ENCODE measurements around the gene SEPTIN1.
"Not testable (repeated sequence)": the region's sequence is repeated elsewhere in the genome, so short reads cannot be mapped to it uniquely, and the experiment has no call there.

SEPTIN1 gene

DNA sequence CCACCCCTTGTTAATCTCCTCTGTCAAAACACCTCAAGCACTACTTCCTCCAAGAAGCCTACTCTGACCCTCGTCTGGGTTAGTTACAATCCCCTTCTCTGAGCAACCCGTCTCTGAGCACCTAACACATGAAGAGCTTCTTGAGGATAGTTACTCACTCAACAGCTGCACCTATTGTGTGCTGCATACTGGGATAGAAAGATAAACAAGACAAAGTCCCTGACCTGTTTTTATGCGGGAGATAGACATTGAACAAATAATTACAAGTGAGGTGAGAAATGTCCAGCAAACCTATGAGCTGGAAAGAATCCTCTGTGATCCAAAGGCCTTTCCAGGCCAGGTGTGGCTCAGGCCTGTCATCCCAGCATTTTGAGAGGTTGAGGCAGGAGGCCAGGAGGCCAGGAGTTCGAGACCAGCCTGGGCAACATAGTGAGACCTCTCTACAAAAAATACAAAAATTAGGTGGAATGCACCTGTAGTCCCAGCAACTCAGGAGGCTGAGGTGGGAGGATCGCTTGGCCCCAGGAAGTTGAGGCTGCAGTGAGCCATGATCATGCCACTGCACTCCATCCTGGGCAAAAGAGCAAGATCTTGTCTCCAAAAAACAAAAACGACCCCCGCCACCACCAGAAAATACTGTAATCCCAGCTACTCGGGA lies 19.5 kb upstream of the SEPTIN1 start:
- peak in 1 of 2 experiments; percentile 40 for DNase-seq

DNA sequence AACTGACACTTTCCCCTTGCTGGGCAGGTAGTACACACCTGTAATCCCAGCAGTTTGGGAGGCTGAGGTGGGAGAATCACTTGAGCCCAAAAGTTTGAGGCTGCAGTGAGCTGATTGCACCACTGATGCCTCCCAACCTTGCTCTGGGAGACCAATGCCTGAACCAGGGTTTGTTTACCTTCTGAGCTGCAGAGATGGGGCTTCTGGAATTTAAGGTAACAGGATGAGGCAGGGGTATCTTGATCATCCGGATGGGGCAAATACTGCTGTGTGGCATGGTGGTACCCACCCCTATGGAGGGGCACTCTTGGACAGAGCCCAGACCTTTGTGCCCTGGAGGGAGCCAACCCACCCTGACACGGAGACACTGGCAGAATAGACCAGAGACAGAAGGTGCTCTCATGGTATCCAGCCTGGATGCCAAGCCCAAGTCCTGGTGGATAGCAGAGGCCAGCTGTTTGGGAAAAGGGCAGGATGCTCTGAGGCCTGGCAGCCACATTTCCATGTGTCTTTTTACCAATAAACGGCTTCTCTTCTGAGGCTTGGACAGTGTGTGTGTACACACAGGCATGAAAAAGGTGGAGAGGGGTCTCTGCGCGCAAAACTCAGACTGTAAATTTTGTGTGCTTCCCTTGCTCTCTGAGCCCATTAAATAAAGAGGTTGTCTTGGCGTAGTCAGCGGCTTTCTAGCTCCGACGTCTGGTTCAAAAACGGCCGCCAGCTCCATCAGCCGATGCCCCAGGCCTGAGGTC lies 17.2 kb upstream of the SEPTIN1 start:
- DNase-seq, result peak in 1 of 2 experiments; percentile 26

DNA sequence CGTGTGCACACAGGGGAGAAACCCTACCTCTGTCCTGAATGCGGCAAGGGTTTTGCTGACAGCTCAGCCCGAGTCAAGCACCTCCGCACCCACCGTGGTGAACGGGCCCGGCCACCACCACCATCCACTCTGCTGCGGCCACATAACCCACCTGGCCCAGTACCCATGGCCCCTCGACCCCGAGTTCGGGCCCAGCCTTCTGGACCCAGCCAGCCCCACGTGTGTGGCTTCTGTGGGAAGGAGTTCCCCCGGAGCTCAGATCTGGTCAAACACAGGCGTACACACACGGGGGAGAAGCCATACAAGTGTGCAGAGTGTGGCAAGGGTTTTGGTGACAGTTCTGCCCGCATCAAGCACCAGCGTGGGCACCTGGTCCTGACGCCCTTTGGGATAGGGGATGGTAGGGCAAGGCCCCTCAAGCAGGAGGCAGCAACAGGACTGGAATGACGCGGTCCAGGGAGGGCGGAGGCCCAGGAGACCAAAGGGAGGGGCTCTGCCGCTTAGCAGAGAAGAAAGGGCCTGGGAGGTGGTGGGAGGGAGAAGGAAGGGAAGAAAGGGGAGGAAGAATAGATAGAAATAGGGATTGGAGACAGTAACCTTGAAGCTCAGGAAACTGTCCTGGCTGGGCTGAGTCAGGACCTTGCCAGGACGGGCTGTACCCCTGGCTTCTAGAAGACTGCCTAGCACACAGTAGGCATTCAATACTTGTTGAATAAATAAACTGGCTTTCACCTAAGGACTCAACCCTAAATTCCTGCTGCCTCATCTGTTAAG lies 16.5 kb upstream of the SEPTIN1 start:
- no peak for DNase-seq

DNA sequence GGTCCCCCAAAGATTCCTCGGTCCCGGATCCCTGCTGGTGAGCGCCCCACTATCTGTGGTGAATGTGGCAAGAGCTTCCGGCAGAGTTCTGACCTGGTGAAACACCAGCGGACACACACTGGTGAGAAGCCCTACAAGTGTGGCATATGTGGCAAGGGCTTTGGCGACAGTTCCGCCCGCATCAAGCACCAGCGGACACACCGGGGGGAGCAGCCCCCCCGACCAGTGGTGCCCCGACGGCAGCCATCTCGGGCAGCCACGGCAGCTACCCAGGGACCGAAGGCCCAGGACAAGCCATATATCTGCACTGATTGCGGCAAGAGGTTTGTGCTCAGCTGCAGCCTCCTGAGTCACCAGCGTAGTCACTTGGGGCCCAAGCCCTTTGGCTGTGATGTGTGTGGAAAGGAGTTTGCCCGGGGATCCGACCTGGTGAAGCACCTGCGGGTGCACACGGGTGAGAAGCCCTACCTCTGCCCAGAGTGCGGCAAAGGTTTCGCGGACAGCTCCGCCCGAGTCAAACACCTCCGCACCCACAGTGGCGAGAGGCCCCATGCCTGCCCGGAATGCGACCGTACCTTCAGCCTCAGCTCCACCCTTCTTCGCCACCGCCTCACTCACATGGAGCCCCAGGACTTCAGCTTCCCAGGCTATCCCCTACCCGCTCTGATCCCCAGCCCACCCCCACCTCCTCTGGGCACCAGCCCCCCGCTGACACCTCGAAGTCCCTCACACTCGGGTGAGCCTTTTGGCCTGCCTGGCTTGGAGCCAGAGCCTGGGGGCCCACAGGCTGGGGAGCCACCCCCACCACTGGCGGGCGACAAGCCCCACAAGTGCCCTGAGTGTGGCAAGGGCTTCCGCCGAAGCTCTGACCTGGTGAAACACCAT lies 15.7 kb upstream of the SEPTIN1 start:
- DNase-seq, result no peak

DNA sequence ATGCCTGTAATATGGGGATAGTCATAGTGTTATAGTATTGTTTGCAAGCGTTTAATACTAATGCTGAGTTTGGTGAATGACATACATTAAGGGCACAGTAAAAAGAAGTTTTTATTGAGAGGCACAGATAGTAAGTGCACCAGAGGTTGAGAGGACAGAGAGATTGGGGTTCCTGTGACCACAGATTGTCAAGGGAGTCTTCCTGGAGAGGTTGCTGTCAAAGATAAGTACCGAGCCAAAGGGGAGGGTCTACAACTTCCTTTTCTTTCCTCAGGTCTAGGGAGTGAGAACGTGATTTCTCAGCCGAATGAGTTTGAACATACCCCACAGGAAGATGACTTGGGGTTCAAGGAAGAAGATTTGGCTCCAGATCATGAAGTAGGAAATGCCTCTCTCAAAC lies 14.7 kb upstream of the SEPTIN1 start:
- DNase-seq, result no peak

DNA sequence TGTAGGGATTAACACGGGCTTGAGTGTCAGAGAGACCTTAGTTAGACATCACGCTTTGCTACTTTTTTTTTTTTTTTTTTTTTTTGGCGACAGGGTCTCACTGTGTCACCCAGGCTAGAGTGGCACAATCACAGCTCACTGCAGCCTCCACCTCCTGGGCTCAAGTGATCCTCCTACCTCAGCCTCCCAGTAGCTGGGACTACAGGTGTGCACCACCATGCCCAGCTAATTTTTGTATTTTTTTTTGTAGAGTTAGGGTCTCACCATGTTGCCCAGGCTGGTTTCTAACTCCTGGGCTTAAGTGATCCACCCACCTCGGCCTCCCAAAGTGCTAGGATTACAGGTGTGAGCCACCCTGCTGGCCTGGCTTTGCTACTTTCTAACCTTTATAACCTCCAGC lies 14.3 kb upstream of the SEPTIN1 start:
- not testable (repeated sequence) for DNase-seq

DNA sequence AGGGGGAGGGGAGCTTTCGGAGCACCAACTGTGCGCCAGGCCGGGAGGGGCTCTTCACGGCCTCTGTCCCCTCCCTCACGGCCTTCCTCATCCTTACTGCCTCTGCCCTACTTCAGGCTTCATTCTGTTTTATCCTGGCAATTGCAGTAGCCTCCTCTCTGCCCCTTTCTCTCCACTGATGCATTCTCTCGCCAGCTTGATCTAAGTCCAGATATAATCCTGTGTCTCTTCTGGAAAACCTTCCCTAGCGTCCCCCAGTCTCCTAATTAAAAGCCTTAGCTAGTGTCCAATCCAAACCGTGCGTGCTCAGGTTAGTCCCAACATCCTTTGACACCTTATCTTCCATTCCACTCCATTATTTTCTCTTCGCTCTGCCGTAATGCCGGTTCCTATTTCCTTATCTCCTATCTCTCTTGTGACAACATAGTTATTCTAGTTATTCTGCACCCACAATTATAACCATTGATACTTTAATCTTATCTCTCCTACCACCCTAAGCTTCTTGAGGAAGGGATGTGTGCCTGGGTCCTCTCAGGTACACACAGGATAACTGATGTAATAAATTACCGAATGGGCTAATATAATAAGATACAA lies 13.7 kb upstream of the SEPTIN1 start:
- no peak for DNase-seq

DNA sequence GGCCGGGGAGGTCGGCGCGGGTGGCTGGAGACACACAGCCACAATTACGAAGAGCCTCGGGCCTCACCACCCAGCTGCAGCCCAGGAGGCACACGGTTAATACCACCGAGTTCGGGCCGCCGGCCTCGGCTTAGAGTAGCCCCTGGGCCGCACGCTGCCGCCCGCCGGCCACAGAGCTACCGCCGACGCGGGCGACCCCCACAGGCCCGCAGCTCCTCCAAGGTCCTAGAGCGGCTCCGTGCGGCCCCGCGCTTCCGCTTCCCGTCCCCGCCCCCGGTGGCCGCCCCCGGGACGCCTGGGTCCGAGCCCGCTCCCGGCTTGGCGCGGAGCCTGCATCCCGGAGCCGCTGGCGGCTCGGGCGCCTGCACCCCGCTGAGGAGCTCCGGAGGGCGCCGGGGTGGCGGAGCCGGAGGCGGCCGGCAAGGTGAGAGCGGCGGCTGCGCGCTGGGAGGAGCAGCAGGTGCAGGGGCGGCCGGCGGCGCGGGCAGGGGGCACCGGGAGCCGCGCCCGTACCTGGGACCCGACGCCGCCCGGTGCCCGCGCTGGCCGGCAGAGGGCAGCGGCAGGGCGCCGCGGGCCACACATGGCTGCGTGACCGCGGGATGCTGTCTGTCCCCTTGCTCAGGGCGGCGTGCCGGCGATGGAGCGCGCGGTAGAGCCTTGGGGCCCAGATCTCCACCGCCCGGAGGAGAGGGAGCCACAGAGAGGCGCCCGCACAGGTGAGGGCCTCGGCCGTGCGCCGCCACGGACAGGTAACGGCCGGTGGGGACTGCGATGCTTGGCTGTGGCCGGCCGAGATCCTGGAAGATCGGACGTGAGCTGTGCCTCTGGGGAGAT lies 13.0 kb upstream of the SEPTIN1 start, which contains the start of gene ZNF48:
ZNF48 (plus strand) TSS at position 266 of the 837 bp plus-strand sequence; CDS start at position 641, 375 bp downstream.
- peak; percentile 94 to 96 for DNase-seq

DNA sequence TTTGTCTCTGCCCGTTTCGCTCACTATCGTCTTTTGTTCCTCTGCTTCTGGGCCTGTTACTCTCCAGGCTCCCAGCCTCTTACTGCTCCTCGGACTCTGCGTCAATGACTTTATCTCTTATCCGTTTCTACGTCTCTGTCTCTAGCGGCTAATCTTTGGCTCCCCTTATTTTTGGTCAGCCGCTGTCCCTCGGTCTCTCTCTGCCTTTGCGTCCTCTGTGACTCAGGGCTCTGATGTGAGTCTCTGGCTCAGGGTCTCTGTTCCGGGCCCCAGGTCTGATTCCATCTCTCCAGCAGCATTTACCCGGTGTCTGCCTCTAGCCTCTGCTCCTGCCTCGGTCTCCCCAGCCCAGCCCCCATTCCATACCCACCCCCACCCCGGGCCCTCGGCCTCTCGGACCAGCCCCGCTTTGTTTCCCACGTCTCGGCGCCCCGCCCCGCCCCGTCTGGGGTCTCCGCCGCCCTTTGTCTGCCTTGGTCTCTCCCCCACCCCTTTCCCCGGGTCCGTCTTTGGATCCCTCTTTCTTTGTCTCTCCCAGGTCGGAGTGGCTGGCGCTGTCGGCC lies 12.3 kb upstream of the SEPTIN1 start:
- DNase-seq, result peak in 1 of 2 experiments; percentile 75

DNA sequence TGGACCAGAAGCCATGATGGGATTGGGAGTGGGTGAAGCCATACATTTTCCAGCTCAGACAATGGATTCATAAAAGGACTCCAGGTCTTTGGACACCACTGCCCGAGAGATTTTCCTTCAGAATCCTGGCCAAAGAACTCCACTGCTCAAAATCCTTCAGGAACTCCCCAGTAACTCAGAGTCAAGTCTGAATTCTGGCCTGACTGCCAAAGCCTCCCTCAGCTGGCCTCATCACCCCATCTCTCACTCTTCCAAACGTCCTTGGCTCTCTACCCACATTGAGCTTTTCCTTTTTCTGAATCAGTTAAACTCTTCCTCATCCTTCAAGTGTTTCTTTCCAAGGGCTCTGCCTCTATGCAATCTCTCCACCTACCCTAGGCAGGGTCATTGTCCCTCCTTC lies 1.2 kb upstream of the SEPTIN1 start:
- no peak for DNase-seq

DNA sequence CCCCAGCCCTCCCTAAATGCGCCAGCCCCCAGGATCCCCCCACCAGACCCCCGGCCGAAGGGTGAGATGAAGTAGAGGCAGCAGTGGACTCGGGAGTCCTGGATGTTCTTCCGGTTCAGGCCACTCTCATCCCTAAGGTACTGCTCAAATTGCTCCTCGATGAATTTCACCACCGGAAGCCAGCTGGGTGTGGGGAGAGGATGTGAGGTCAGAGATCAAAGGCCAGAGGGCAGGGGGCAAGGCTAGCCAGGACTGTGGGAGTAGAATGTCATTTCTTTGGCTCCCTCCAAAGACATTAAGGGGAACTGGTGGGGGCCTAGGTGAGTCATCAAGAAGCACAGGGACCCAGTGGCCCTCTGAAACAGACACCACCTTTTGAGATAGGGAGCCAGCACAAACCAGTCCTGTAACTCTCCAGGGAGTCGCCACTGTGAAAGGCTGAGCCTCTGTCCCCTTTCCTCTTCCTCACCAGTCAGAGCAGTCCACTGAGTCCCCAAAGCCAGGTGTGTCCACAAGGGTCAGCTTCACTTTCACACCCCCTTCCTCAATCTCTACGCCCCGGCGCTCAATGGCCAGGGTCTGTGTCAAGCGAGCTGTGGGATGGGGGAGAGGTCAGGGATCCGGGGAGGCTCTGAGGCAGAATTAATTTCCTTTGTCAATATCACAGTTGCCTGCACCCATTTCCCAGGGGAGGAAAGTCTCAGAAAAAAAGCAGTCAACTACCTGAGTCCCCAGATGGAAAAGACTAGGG lies 895 bp downstream of the SEPTIN1 start:
- DNase-seq, result no peak

DNA sequence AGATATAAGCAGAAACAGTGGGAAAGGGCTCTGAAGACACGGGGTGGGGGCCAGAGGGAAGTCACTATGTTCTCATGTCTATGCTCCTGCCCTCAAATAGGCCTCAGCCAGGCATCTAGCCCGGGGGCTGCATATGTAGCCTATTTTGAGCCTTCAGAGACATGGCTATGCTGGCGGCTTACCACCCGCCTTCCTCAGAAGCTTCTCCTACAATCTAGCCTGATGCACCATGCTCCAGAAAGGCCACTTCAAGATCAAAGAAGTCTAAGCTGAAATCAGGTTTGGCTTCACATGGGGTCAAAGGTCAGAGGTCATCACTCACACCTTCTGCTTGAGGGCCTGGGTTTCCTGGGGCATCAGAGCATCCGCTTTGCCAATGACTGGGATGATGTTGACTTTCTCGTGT lies 1.6 kb downstream of the SEPTIN1 start:
- no peak for DNase-seq

DNA sequence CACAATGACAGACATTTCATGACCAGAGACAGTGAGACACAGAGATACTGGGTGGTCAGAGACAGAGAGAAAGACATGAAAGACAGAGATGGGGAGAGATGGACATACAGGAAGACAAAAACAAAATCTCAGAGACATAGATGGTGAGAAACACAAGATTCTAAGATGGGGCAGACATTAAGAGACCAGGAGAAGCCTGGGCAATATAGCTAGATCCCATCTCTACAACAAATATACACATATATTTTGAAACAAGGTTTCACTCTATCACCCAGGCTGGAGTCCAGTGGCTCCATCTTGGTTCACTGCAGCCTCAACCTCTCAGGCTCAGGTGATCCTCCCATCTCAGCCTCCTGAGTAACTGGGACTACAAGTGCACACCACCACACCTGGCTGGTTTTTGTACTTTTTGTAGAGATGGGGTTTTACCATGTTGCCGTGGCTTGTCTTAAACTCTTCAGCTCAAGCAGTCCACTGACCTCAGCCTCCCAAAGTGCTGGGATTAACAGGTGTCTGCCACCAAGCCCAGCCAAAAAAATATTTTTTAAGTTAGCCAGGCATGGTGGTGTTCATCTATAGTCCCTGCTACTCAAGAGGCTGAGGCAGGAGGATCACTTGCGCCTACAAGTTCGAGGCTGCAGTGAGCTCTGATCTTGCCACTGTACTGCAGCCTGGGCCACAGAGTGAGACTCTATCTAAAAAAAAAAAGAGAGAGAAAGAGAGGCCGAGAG lies 2.1 kb downstream of the SEPTIN1 start:
- DNase-seq, result no peak

DNA sequence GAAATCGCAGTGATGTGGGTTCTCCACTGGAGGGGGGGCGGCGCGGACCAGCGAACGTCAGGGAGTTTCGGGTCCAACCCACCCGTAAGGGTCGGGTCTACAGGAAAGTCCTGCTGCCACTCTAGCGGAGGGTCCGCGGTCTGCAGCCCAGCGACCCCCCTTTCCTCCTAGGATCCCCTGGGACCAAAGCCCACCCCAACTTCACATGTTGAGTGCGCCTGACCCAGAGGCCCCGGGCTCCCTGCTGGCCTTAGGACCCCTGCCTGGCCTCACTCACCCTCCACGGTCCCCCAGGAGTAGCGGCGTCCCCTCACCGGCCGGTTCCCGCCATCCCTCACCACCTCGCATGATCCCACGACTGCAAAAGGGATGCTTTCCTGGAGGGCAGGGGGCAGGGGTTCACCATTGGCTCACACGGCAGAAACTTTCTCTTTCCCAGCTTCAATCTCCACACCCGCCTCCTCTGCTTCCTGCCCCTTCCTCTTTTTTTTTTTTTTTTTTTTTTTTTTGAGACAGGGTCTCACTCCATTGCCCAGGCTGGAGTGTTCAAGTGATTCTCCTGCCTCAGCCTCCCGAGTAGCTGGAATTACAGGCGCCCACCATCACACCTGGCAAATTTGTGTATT lies 3.1 kb downstream of the SEPTIN1 start:
- DNase-seq, result no peak

DNA sequence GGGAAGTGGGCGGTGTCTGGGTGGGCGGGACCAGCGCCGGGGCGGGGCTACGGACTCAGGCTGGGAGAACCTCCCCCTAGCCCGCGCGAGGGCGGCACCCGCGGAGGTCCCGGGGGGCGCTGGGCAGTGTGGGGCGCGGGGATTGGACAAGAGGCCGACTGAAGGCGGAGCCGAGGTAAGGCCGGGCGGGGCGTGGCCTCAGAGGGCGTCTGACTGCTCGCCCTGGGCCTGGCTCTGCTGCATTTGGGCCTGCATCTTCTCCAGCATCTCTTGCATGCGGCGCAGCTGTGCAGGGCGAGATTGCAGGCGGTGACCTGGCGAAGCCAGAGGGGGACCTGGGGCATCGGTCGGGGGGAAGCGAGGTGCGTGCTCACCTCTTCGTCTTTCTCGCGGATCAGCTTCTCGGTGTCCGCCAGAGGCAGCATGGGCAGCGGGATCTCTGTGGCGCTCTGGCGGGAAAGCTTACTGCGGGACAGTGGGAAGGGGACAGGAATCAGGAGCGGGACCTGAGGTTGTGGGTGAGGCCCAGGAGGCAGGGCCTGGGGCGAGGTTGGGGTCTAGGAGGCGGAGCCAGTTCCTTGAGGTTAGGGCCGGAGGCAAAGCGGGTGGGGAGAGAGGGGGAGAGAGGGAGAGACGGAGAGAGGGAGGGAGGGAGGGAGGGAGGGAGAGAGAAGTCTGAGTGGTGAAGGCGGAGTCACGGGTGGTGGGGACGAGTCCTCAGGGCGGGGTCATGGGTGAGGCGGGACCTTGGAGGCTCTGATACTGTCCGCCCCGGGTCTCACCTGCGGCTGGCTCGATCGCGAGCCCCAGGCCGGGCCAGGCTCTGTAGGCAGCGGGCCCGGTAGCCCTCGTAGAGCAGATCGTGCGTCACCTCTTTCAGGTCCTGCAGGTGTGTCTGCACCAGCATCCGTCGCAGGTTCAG lies 3.9 kb downstream of the SEPTIN1 start:
- DNase-seq, result peak; percentile 96

DNA sequence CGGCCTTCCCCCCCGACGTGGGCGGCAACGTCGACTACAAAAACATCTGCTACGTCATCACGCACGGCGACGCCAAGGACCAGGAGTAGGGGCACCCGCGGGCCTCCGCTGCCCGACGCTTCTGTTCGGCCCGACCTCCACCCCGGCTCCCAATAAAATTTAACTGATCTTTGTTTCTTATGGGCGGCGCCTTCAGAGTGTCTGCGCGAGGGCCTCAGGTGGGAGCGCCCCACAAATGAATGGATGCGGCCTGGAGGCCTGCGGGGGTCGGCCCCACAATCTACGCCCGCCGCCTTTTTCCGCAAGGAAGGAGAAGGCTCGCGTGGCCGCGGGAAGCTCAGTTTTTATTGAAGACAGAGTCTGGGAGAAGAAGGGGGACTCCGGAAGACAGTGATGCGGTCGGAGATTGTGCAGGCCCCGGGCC lies 4.5 kb downstream of the SEPTIN1 start:
- peak; percentile 91 to 93 for DNase-seq

DNA sequence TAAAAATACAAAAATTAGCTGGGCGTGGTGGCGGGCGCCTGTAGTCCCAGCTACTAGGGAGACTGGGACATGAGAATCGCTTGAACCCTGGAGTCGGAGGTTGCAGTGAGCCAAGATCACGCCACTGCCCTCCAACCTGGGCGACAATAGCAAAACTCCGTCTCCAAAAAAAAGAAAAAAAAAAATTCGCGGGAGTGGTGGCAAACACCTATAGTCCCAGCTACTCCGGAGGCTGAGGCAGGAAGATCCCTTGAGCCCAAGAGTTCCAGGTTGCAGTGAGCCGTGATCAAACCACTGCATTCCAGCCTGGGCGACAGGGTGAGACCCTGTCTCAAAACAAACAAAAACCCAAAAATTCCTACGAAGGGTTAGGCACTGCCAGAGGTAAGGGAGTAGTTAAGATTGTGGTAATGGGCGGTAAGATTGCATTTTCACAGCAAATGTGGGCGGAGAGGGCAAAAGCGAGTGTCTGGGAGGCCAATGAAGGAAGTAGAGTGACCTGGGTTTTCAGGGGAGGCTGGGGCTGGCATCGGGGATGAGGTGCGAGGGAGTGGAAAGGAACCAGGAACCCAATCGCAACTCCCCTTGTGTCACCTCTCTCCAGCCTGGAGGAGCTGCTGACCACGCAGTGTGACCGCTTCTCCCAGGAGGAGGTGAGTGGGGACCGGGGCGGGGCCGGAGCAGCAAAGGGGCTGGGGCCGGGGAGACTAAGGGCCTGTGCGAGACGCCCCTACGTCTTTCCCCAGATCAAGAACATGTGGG lies 5.1 kb downstream of the SEPTIN1 start:
- DNase-seq, result no peak
